ENCODE results near the gene NCAM1. TPM values are rescaled to one million over a fixed set of nuclear protein-coding genes. Genes with fewer than 3 reads are reported as not detected.
"Not testable (repeated sequence)": the region's sequence is repeated elsewhere in the genome, so short reads cannot be mapped to it uniquely, and the experiment has no call there.

NCAM1 gene
- total RNA-seq, 1 donor from 2014 or later, result 0.60 TPM

DNA sequence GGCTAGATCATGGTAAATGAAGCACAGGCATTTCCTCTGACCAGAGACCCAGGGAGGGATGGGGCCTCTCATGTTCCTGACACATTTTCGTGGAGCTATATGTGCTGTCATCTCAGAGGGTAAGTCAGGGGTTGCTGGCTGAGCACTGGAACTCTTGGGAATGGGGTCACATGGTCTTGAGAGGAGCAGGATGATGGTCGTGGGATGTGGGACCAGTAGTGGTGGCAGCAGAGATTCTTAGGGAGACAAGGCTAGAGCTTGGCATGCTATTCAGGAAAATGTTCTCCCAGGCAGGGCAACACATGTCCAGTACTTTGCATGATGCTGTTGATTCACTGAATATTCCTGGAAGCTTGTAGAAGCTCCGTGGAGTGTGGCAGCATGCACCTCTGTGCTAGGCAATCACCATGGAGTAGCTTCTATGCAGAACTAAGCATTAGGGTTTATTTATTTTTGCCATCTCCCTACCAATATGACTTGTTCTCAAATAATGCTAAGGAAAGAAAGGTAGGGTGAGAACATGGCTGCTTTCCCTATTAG is 321.7 kb downstream of the NCAM1 start:
- ATAC-seq, result no peak

GRCh38 chr11:113283881-113284280 is 322.7 kb downstream of the NCAM1 start:
- ATAC-seq, result no peak

GRCh38 chr11:113286009-113286408 is 324.8 kb downstream of the NCAM1 start:
- ATAC-seq, result no peak

- no peak for ATAC-seq
Measured at GRCh38 chr11:113286509-113287497, 325.6 kb downstream of the NCAM1 start.

- ATAC-seq, result no peak
Measured at GRCh38 chr11:113287801-113288200, 326.6 kb downstream of the NCAM1 start.

- ATAC-seq, result no peak
Measured at GRCh38 chr11:113288286-113288863, 327.2 kb downstream of the NCAM1 start.

- ATAC-seq, result peak; percentile 81
Measured at GRCh38 chr11:113289431-113290187, 328.4 kb downstream of the NCAM1 start.

DNA sequence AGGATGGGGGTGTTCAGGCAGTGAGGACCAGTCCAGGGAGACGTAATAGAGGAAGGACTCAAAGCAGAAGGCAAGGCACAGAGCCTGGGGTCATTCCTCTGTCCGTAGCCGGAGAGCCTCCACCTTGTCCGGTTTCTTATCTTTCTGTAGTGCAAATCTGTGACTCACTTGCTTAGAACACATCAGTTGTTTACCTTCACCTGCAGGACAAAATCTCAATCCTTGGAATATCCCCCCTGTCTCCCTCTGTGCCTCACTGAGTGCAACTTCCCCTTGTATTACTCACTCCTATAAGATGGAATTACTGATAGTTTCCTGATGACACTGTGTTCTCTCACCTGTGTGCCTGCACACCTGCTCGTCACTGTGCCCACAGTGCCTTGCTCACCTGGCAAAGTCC is 332.7 kb downstream of the NCAM1 start:
- no peak for ATAC-seq

- no peak for ATAC-seq
Measured at GRCh38 chr11:113295993-113296392, 334.8 kb downstream of the NCAM1 start.

GRCh38 chr11:113296447-113297205 is 335.4 kb downstream of the NCAM1 start:
- no peak for ATAC-seq

GRCh38 chr11:113298496-113298895 is 337.3 kb downstream of the NCAM1 start:
- ATAC-seq, result not testable (repeated sequence)

- ATAC-seq, result no peak
Measured at GRCh38 chr11:113304916-113305315, 343.7 kb downstream of the NCAM1 start.

DNA sequence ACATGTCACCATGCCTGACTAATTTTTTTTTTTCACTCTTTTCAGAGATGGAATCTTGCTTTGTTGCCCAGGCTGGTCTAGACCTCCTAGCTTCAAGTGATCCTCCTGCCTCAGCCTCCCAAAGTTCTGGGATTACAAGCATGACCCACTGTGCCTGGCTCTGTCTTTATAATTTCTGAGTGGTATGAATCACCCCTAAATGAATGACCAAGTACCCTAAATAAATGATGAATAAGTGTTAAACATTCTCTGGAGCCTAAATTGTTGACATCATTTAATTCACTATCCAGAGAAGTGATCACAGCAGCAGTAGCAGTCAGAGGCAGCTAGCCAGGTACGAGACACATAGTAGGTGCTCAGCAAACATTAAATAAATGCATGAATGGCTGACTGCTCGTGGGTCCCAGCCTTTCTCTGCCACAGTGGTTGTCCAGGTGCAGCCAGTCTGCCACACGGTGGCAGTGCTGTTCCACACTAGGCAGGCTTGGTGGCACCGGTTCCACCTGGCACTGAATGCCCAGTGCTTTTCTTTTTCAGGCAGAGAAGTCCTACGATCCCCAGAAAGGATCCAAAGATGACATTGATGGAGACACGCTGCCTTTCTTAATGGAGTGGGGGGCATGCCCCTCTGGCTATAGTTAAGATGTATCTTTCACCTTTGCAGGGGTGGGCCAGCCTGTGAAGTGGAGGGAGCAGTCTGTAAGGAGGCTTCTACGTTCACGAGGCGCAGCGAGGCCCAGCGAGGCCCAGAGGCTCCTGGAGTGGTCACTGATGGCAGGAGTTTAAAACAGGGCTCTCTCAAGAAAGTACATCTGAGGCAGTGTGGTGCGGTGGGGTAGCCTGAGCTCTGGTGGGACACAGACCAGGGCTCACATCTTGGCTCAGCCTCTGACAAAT is 344.5 kb downstream of the NCAM1 start:
- peak; percentile 94 for ATAC-seq

DNA sequence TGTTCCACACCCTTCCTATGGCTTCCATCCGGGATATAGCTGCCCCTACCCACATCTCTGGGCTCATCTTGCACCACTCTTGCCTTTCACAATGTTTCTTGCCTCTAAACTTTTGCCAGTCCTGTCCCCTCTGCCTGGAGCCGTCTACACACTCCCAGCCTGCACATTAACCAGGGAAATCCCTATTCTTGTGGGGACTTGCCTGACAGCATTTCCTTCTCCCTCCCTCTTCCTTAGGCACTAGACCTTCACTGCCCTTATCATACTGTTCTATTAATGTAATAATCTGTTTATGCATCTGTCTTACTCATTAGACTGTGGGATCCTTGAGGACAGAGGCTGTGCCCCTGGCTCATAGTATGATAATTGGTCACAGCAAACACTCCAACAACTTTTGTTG is 347.4 kb downstream of the NCAM1 start:
- peak; percentile 20 for ATAC-seq

- no peak for ATAC-seq
Measured at GRCh38 chr11:113311536-113311935, 350.3 kb downstream of the NCAM1 start.

DNA sequence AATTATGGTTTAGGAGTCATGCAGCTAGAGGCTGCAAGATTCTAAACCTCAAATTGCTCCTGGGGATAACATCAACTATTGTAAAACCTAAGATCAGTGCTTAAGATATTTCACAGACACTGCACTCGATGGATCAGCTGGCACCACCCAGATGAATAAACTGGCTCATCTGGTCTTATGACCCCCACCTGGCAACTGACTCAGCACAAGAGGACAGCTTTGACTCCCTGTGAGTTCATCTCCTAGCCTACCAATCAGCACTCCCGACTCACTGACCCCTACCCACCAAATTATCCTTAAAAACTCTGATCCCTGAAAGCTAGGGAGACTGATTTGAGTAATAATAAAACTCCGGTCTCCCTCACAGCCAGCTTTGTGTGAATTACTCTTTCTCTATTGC is 352.4 kb downstream of the NCAM1 start:
- ATAC-seq, result no peak

- no peak for ATAC-seq
Measured at GRCh38 chr11:113314065-113314388, 352.8 kb downstream of the NCAM1 start.

- ATAC-seq, result peak; percentile 99
Measured at GRCh38 chr11:113314389-113315301, 353.4 kb downstream of the NCAM1 start, which contains the start of gene TTC12. Gene TTC12, plus strand, starts transcription at chr11:113314583. Its CDS starts 1,675 bp downstream, at chr11:113316258.

GRCh38 chr11:113315811-113316210 is 354.6 kb downstream of the NCAM1 start:
- ATAC-seq, result no peak

DNA sequence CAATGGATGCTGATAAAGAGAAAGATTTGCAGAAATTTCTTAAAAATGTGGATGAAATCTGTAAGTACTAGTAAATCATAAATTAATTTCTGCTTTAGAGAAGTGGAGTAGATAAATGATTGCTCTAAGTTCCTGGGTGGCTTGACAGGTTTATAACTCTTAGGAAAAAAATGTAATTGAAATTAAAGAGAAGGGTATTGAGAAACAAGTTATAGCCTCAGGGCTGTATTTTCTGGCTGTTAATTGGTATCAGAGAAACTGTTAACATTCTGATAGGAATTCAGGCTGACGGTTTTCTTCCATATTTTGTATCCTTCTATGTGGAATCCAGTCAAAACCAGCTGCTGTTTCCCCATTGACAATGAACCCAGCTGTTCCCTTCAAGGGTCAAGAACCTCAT is 355.0 kb downstream of the NCAM1 start:
- ATAC-seq, result no peak
